H1 (cell line): ENCODE data around the gene POLR2C. TPM values are rescaled to one million over a fixed set of nuclear protein-coding genes. Genes with fewer than 3 reads are reported as not detected.

Experiments
- CTCF ChIA-PET: fragments of 300-600 bp; sonication (Branson Sonifier 250); formaldehyde crosslinking; loops from one replicate; lab custom pipeline; 2021; ENCODE audit not compliant: partially characterized antibody; lab: Charles Lee
- POLR2A ChIA-PET: fragments of 300-600 bp; sonication (Branson Sonifier 250); formaldehyde crosslinking; loops from one replicate; lab custom pipeline; 2021; ENCODE audit warnings: inconsistent platforms; ENCODE audit not compliant: partially characterized antibody; lab: Charles Lee
- DNase-seq, 2 experiments: peaks; one replicate each; pipeline versions ENCODE4 v3.0.0 to v3.0.0-alpha.2; 2010 to 2022; ENCODE audit warnings: low spot score in 2 of 2, low read depth in 1 of 2, mixed read lengths in 1 of 2
- FAIRE-seq: peaks from 2 replicates; lab custom pipeline; 2011; peaks lifted over from hg19 to GRCh38; lab: Jason Lieb, UNC
- H2AFZ ChIP-seq: 2 replicates; pipeline ENCODE4 v1.8.1; 2012; ENCODE audit warnings: low read length, inconsistent platforms
- H2AK5ac ChIP-seq: 2 replicates; pipeline ENCODE4 v1.6.1; 2013; ENCODE audit warnings: low read depth, low read length
- H2BK120ac ChIP-seq: replicated peaks from 2 replicates; pipeline ENCODE3; 2013; ENCODE audit warnings: low read depth, low read length, inconsistent platforms
- H2BK12ac ChIP-seq: 2 replicates; pipeline ENCODE4 v1.6.1; 2013; ENCODE audit warnings: low read depth, low read length
- H2BK15ac ChIP-seq: 2 replicates; pipeline ENCODE4 v1.6.1; 2013; ENCODE audit warnings: low read length
- H2BK20ac ChIP-seq: 2 replicates; pipeline ENCODE4 v1.6.1; 2013; ENCODE audit warnings: low read length
- H2BK5ac ChIP-seq: 2 replicates; pipeline ENCODE4 v1.6.1; 2013; ENCODE audit warnings: low read depth, low read length
- H3K14ac ChIP-seq: 2 replicates; pipeline ENCODE4 v1.6.1; 2013; ENCODE audit warnings: inconsistent platforms; ENCODE audit not compliant: insufficient read length
- H3K18ac ChIP-seq: 2 replicates; pipeline ENCODE4 v1.6.1; 2013; ENCODE audit warnings: low read length; ENCODE audit errors: extremely low read depth
- H3K23ac ChIP-seq: 2 replicates; pipeline ENCODE4 v1.6.1; 2013; ENCODE audit warnings: inconsistent platforms; ENCODE audit not compliant: insufficient read length
- H3K23me2 ChIP-seq: 2 replicates; pipeline ENCODE4 v1.6.1; 2013; ENCODE audit warnings: low read depth, low read length
- H3K27ac ChIP-seq: 2 replicates; pipeline ENCODE4 v1.6.1; 2011; ENCODE audit warnings: low read depth, low read length, inconsistent platforms
- H3K27me3 ChIP-seq, 4 experiments: replicated peaks in 1 of 4; 1 replicate in 1 of 4; 2 replicates in 3 of 4; pipeline versions ENCODE4 v1.6.1 to v1.8.1; 2011 to 2013; ENCODE audit warnings: low read length in 3 of 4, mild to moderate bottlenecking in 3 of 4, inconsistent platforms in 2 of 4, mixed read lengths in 2 of 4, moderate library complexity in 1 of 4; ENCODE audit not compliant: control insufficient read depth in 3 of 4, insufficient read depth in 3 of 4; ENCODE audit errors: extremely low read depth in 1 of 4
- H3K36me3 ChIP-seq, 4 experiments: 2 replicates each; pipeline versions ENCODE4 v1.6.1 to v1.8.1; 2011 to 2013; ENCODE audit warnings: mild to moderate bottlenecking in 4 of 4, low read length in 3 of 4, moderate library complexity in 2 of 4, control low read depth in 1 of 4, inconsistent platforms in 1 of 4; ENCODE audit not compliant: insufficient read depth in 4 of 4, control insufficient read depth in 2 of 4
- H3K4ac ChIP-seq: replicated peaks from 2 replicates; pipeline ENCODE3; 2013; ENCODE audit warnings: low read length, low read depth, mixed read lengths, inconsistent platforms; ENCODE audit not compliant: insufficient read length
- H3K4me1 ChIP-seq, 4 experiments: replicated peaks in 1 of 4; 1 replicate in 1 of 4; 2 replicates in 3 of 4; pipeline versions ENCODE4 v1.6.1 to v1.8.1; 2011 to 2013; ENCODE audit warnings: low read length in 3 of 4, inconsistent platforms in 2 of 4, mixed read lengths in 1 of 4; ENCODE audit not compliant: insufficient read depth in 4 of 4, control insufficient read depth in 3 of 4
- H3K4me2 ChIP-seq, 2 experiments: 2 replicates each; pipeline versions ENCODE4 v1.6.1 to v1.8.1; 2011 to 2013; ENCODE audit warnings: low read depth in 2 of 2, low read length in 2 of 2, control low read depth in 1 of 2, inconsistent platforms in 1 of 2, mild to moderate bottlenecking in 1 of 2; ENCODE audit not compliant: insufficient read depth in 1 of 2
- H3K4me3 ChIP-seq, 4 experiments: fragments of 200-600, 300-600 bp in 1 of 4; sonication (generic), shearing (Covaris generic), sonication (Bioruptor Twin) in 1 of 4; 2 replicates each; pipeline versions ENCODE4 v1.5.1 to v1.8.1; 2011 to 2016; ENCODE audit warnings: low read length in 4 of 4, low read depth in 3 of 4, control low read depth in 2 of 4, inconsistent platforms in 2 of 4, mild to moderate bottlenecking in 2 of 4, mixed read lengths in 1 of 4, moderate library complexity in 1 of 4; ENCODE audit not compliant: insufficient read depth in 2 of 4; ENCODE audit errors: extremely low read depth in 1 of 4
- H3K56ac ChIP-seq: replicated peaks from 2 replicates; pipeline ENCODE3; 2013; ENCODE audit warnings: low read depth, mild to moderate bottlenecking, mixed read lengths, low read length, inconsistent platforms; ENCODE audit not compliant: insufficient read length
- H3K79me1 ChIP-seq: 2 replicates; pipeline ENCODE4 v1.6.1; 2013; ENCODE audit warnings: low read depth, low read length, control low read depth
- H3K79me2 ChIP-seq, 2 experiments: 2 replicates each; pipeline versions ENCODE4 v1.6.1 to v1.8.1; 2012 to 2013; ENCODE audit warnings: low read length in 2 of 2, mild to moderate bottlenecking in 2 of 2, inconsistent platforms in 1 of 2; ENCODE audit not compliant: insufficient read depth in 2 of 2, control insufficient read depth in 1 of 2
- H3K9ac ChIP-seq, 4 experiments: replicated peaks in 1 of 4; 1 replicate in 1 of 4; 2 replicates in 3 of 4; pipeline versions ENCODE4 v1.6.1 to v1.8.1; 2011 to 2013; ENCODE audit warnings: low read depth in 3 of 4, low read length in 3 of 4, control low read depth in 2 of 4, mild to moderate bottlenecking in 2 of 4, moderate library complexity in 2 of 4, inconsistent platforms in 1 of 4; ENCODE audit errors: extremely low read depth in 1 of 4
- H3K9me3 ChIP-seq, 2 experiments: 2 replicates each; pipeline versions ENCODE4 v1.6.1 to v1.8.1; 2012 to 2013; ENCODE audit warnings: mild to moderate bottlenecking in 2 of 2, moderate library complexity in 2 of 2, control low read depth in 1 of 2, inconsistent platforms in 1 of 2, low read depth in 1 of 2, low read length in 1 of 2, mixed read lengths in 1 of 2; ENCODE audit not compliant: insufficient read depth in 2 of 2
- H4K20me1 ChIP-seq, 2 experiments: replicated peaks in 1 of 2; 2 replicates each; pipeline versions ENCODE3 to v1.8.1; 2011 to 2013; ENCODE audit warnings: inconsistent platforms in 2 of 2, low read length in 2 of 2, mild to moderate bottlenecking in 1 of 2; ENCODE audit not compliant: insufficient read depth in 2 of 2, control insufficient read depth in 1 of 2
- H4K5ac ChIP-seq: 2 replicates; pipeline ENCODE4 v1.6.1; 2013; ENCODE audit warnings: low read length, low read depth, mixed read lengths, inconsistent platforms; ENCODE audit not compliant: insufficient read length
- H4K8ac ChIP-seq: 2 replicates; pipeline ENCODE4 v1.8.0; 2013; ENCODE audit warnings: mild to moderate bottlenecking, moderate library complexity, low read length, inconsistent platforms; ENCODE audit not compliant: insufficient read depth; ENCODE audit errors: extremely low read depth
- H4K91ac ChIP-seq: replicated peaks from 2 replicates; pipeline ENCODE3; 2013; ENCODE audit warnings: low read length, mixed read lengths, inconsistent platforms; ENCODE audit not compliant: insufficient read length
- ASH2L ChIP-seq: fragments of 200-600, 300-600 bp; sonication (generic); IDR thresholded peaks from one replicate; pipeline ENCODE4 v1.7.1; 2017; ENCODE audit warnings: low read length
- RAD21 ChIP-seq, 2 experiments: IDR thresholded peaks in 1 of 2; conservative IDR thresholded peaks in 1 of 2; 2 replicates each; pipeline ENCODE4 v1.6.1; 2011; ENCODE audit warnings: low read depth in 2 of 2, low read length in 2 of 2, improper control_type of control experiment in 1 of 2, inconsistent platforms in 1 of 2, mild to moderate bottlenecking in 1 of 2, moderate library complexity in 1 of 2
- WGBS, 2 experiments: shearing (Covaris generic) in 1 of 2; methylation state at CpG; one replicate each; pipeline versions ENCODE4 v1.1.6 to v1.1.7; 2013 to 2015; ENCODE audit warnings: low lambda C conversion rate in 2 of 2, mixed read lengths in 2 of 2, inconsistent platforms in 1 of 2, low coverage in 1 of 2, missing lambda C conversion rate in 1 of 2; ENCODE audit not compliant: insufficient replicate concordance in 2 of 2, insufficient coverage in 1 of 2, insufficient read length in 1 of 2; ENCODE audit errors: extremely low coverage in 1 of 2, missing lambda C conversion rate in 1 of 2; 5-methylcytosine and 5-hydroxymethylcytosine counted together
- polyA plus RNA-seq, 7 experiments: library from polyadenylated mRNA; depleted of rRNA in 3 of 7; stranded (reverse) in 5 of 7; unstranded in 2 of 7; fragments of >200 nt in 5 of 7; fragments of 200-250 nt in 2 of 7; gene quantifications; 1 replicate in 5 of 7; 2 replicates in 1 of 7; 4 replicates in 1 of 7; pipeline versions ENCODE4 v1.2.1 to v1.2.3, GENCODE V29; 2011 to 2013; ENCODE audit warnings: missing spikeins in 2 of 7, mixed read lengths in 2 of 7
- total RNA-seq: library from RNA; stranded (reverse); fragmentation: NEBNext Ultra II Directional; extraction: Animal tissue kit (Norgen Biotek cat#: 25700); gene quantifications from 2 replicates; pipeline ENCODE4 v1.2.1, GENCODE V29; 2021
- TF ChIP-seq, protein P1 (sequence below), 3 experiments: IDR thresholded peaks; 1 replicate in 2 of 3; 2 replicates in 1 of 3; pipeline versions ENCODE4 v1.5.1 to v1.6.1; 2011; ENCODE audit warnings: low read length in 3 of 3, mild to moderate bottlenecking in 3 of 3, inconsistent platforms in 2 of 3, low read depth in 1 of 3, moderate library complexity in 1 of 3; ENCODE audit not compliant: insufficient read depth in 1 of 3; ENCODE audit errors: control extremely low read depth in 1 of 3

Gene POLR2C
- total and polyA plus RNA-seq, 2 of the 8 experiments (the other 6 are each of a cell fraction or from before 2014, with no cell fraction given): 72.5 to 132 TPM

GRCh38 chr16:57422026-57422944, 40.2 kb upstream of the POLR2C start:
- DNase-seq (peak in 1 of 2 experiments; percentile 60), FAIRE-seq (no peak)
- H4K5ac ChIP-seq: no peak overlapping the region
- CTCF ChIA-PET: interaction anchor here (0.6 to 19.2 kb wide), 27 partner anchors 9 to 219 kb away, joined by 3 to 513 read pairs (median 3); partner anchors contain the start of gene POLR2C
- H3K18ac ChIP-seq: no peak overlapping the region; the same call in 1 of the 2 replicates
- H2BK120ac ChIP-seq: no peak overlapping the region
- H3K9ac ChIP-seq: no peak overlapping the region
- no peak overlapping the region for H2BK5ac ChIP-seq
- H3K27ac ChIP-seq: no peak overlapping the region
- no peak overlapping the region for H3K23ac ChIP-seq
- no peak overlapping the region for H2BK15ac ChIP-seq
- H4K91ac ChIP-seq: no peak overlapping the region
- H3K4me2 ChIP-seq: no peak overlapping the region
- H2AFZ ChIP-seq: no peak overlapping the region
- H2BK20ac ChIP-seq: no peak overlapping the region
- no peaks in the 10 kb centered on the region for H3K9me3 ChIP-seq
- POLR2A ChIA-PET: interaction anchor here (0.9 to 1.6 kb wide), 4 partner anchors 11 to 236 kb away, joined by 4 to 6 read pairs (median 5); partner anchors contain the start of genes CIAPIN1, COQ9, PSME3IP1 and RSPRY1
- H3K23me2 ChIP-seq: no peaks in the 10 kb centered on the region
- H4K8ac ChIP-seq: no peak overlapping the region
- no peak overlapping the region for H3K4ac ChIP-seq
- H3K4me3 ChIP-seq: no peak overlapping the region
- TF ChIP-seq, protein P1, sequence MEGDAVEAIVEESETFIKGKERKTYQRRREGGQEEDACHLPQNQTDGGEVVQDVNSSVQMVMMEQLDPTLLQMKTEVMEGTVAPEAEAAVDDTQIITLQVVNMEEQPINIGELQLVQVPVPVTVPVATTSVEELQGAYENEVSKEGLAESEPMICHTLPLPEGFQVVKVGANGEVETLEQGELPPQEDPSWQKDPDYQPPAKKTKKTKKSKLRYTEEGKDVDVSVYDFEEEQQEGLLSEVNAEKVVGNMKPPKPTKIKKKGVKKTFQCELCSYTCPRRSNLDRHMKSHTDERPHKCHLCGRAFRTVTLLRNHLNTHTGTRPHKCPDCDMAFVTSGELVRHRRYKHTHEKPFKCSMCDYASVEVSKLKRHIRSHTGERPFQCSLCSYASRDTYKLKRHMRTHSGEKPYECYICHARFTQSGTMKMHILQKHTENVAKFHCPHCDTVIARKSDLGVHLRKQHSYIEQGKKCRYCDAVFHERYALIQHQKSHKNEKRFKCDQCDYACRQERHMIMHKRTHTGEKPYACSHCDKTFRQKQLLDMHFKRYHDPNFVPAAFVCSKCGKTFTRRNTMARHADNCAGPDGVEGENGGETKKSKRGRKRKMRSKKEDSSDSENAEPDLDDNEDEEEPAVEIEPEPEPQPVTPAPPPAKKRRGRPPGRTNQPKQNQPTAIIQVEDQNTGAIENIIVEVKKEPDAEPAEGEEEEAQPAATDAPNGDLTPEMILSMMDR (IDR thresholded peaks at IDR 0.05; ENCODE audit: control extremely low read depth in 1 of 3, insufficient read depth in 1 of 3, low read depth in 1 of 3, low read length in 3 of 3): peak; percentile 56 to 73 (median 61)
- peak; percentile 71 to 77 for TF ChIP-seq RAD21 (IDR thresholded peaks at IDR 0.05 in 1 of 2, conservative IDR thresholded peaks at IDR 0.05 in 1 of 2; ENCODE audit: low read depth in 2 of 2, low read length in 2 of 2)
- no peak for TF ChIP-seq ASH2L
- no peak overlapping the region for H2BK12ac ChIP-seq
- H3K79me1 ChIP-seq: no peaks in the 10 kb centered on the region
- no peak overlapping the region for H3K14ac ChIP-seq
- no peak overlapping the region for H2AK5ac ChIP-seq
- no peak overlapping the region for H3K56ac ChIP-seq
- no peaks in the 10 kb centered on the region for H3K79me2 ChIP-seq
- WGBS, 2 experiments: 65% methylated on average over 10 of the region's 10 CpGs; no CpG with 5 or more reads in 1 of the 2 experiments
- H3K36me3 ChIP-seq: peaks cover 0 to 2% (median 1%) of the 10 kb centered on the region in 4 experiments; a peak in 2 of 8 replicates
- H3K4me1 ChIP-seq: peaks cover 0 to 5% (median 1%) of the 10 kb centered on the region in 4 experiments; a peak in 3 of 7 replicates
- H4K20me1 ChIP-seq: peaks cover 0 to 2% of the 10 kb centered on the region in 2 experiments
- no peaks in the 10 kb centered on the region for H3K27me3 ChIP-seq
